ENCODE measurements around the gene KIF16B. TPM values are rescaled to one million over a fixed set of nuclear protein-coding genes. Genes with fewer than 3 reads are reported as not detected.

Gene KIF16B
- polyA plus RNA-seq, 1 experiment, result 10.2 TPM

DNA sequence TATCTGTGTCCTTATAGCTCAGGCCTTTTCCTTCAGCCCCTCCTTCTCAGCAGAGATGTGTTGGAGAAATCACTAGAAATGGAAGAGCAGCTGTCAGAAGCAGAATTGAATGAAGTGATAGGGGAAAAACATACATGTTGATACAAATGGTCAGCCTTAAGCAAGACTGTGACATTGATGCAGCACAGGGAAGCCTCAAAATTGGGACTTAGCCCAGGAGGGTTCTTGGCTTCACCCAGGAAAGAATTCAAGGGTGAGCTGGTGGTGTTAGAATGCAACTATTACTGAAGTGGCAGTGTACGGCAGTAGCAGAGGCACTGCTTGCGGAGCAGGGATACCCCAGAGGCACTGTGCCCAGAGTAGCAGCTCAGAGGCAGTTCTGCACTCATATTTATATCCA is 8.0 kb upstream of the KIF16B start:
- no peak overlapping the region for H3K4me3 ChIP-seq (ENCODE audit: low read depth, low read length)
- no peak for DNase-seq (ENCODE audit: low read depth, low spot score)
- no peak overlapping the region for H3K27ac ChIP-seq (ENCODE audit: low read depth, low read length)
- H3K27me3 ChIP-seq (ENCODE audit: control insufficient read depth, insufficient read depth, low read length), result peaks cover 2% of the 10 kb centered on the region
- TF ChIP-seq, protein P1, sequence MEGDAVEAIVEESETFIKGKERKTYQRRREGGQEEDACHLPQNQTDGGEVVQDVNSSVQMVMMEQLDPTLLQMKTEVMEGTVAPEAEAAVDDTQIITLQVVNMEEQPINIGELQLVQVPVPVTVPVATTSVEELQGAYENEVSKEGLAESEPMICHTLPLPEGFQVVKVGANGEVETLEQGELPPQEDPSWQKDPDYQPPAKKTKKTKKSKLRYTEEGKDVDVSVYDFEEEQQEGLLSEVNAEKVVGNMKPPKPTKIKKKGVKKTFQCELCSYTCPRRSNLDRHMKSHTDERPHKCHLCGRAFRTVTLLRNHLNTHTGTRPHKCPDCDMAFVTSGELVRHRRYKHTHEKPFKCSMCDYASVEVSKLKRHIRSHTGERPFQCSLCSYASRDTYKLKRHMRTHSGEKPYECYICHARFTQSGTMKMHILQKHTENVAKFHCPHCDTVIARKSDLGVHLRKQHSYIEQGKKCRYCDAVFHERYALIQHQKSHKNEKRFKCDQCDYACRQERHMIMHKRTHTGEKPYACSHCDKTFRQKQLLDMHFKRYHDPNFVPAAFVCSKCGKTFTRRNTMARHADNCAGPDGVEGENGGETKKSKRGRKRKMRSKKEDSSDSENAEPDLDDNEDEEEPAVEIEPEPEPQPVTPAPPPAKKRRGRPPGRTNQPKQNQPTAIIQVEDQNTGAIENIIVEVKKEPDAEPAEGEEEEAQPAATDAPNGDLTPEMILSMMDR (IDR thresholded peaks at IDR 0.05; ENCODE audit: low read depth, low read length), result no peak
- POLR2A ChIA-PET, result no interaction called here
- no peaks in the 10 kb centered on the region for H3K9me3 ChIP-seq (ENCODE audit: control insufficient read depth, insufficient read depth, low read length)
- CTCF ChIA-PET, result no interaction called here

DNA sequence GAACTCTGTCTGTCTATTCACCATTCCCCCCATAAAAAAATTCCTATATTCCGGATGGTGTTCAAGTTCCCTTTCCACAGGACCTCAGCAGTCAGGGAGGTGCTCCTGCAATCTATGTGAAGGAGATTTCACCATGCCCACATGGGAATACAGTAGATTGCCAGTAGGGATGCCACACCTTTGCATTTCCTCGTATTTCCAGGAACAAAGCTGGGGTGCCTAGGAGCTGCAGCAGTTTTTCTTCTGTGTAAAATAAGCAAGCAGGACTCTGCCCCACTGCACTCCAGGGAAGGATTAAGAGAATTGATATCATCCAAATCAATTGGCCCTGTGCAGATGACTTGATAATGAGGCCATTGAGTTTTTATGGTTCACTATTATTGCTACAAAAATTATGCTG is 7.4 kb upstream of the KIF16B start:
- Histone ChIP-seq H3K9me3 (ENCODE audit: control insufficient read depth, insufficient read depth, low read length) (no peaks in the 10 kb centered on the region), H3K27ac (ENCODE audit: low read depth, low read length) (peak overlapping the region; percentile 53), H3K27me3 (ENCODE audit: control insufficient read depth, insufficient read depth, low read length) (peaks cover 2% of the 10 kb centered on the region), H3K4me3 (ENCODE audit: low read depth, low read length) (no peak overlapping the region)
- no peak for DNase-seq (ENCODE audit: low read depth, low spot score)
- TF ChIP-seq, protein P1 (IDR thresholded peaks at IDR 0.05; ENCODE audit: low read depth, low read length), result no peak
- ChIA-PET CTCF (no interaction called here), POLR2A (interaction anchor here (0.5 kb wide), 1 partner anchor 993 kb away, joined by 3 read pairs; no protein-coding TSS in a partner anchor)

- no peak for DNase-seq (ENCODE audit: low read depth, low spot score)
- H3K9me3 ChIP-seq (ENCODE audit: control insufficient read depth, insufficient read depth, low read length), result no peaks in the 10 kb centered on the region
- no peak overlapping the region for H3K4me3 ChIP-seq (ENCODE audit: low read depth, low read length)
- peak overlapping the region; percentile 53 for H3K27ac ChIP-seq (ENCODE audit: low read depth, low read length)
- TF ChIP-seq, protein P1 (IDR thresholded peaks at IDR 0.05; ENCODE audit: low read depth, low read length), result no peak
- ChIA-PET CTCF (no interaction called here), POLR2A (interaction anchor here (0.5 kb wide), 1 partner anchor 994 kb away, joined by 3 read pairs; no protein-coding TSS in a partner anchor)
- peaks cover 2% of the 10 kb centered on the region for H3K27me3 ChIP-seq (ENCODE audit: control insufficient read depth, insufficient read depth, low read length)
These were observed 6.9 kb upstream of the KIF16B start for GRCh38 chr20:16580147-16580546.

GRCh38 chr20:16576219-16576618 is 3.0 kb upstream of the KIF16B start:
- ChIA-PET CTCF (no interaction called here), POLR2A (no interaction called here)
- TF ChIP-seq, protein P1 (IDR thresholded peaks at IDR 0.05; ENCODE audit: low read depth, low read length), result no peak
- Histone ChIP-seq H3K4me3 (ENCODE audit: low read depth, low read length) (no peak overlapping the region), H3K27me3 (ENCODE audit: control insufficient read depth, insufficient read depth, low read length) (no peaks in the 10 kb centered on the region), H3K27ac (ENCODE audit: low read depth, low read length) (no peak overlapping the region), H3K9me3 (ENCODE audit: control insufficient read depth, insufficient read depth, low read length) (peaks cover 4% of the 10 kb centered on the region; the same call in 1 of the 2 replicates)
- DNase-seq (ENCODE audit: low read depth, low spot score), result no peak

DNA sequence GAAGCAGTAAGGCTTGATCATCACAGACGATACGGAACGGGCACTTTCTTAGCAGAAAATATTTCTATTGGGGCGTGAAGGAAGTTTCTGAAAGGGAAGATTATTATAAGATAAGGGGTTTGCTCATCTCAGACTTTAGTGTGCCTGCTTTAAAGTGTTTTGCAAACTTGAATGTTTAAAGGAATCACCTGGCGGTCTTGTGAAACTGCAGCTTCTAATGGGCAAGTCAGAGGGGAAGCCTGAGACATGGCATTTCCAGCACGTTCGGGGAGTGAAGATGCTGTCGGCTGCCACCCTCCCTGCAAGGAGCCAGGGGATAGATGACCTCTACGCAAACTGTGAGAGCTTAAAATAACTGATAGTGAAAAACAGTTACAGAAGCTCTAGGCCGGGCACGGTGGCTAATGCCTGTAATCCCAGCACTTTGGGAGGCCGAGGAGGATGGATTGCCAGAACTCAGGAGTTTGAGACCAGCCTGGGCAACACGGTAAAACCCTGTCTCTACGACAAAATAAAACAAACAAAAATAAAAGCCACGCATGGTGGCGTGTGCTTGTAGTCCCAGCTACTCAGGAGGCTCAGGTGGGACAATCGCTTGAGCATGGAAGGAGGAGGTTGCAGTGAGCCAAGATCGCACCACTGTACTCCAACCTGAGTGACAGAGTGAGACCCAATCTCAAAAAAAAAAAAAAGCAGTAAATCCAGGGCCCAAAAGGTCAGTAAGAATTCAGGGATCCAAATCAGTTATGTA is 2.3 kb upstream of the KIF16B start:
- TF ChIP-seq, protein P1 (IDR thresholded peaks at IDR 0.05; ENCODE audit: low read depth, low read length), result no peak
- H3K27ac ChIP-seq (ENCODE audit: low read depth, low read length), result no peak overlapping the region
- DNase-seq (ENCODE audit: low read depth, low spot score), result no peak
- H3K4me3 ChIP-seq (ENCODE audit: low read depth, low read length), result peak overlapping the region; percentile 62
- H3K27me3 ChIP-seq (ENCODE audit: control insufficient read depth, insufficient read depth, low read length), result no peaks in the 10 kb centered on the region
- H3K9me3 ChIP-seq (ENCODE audit: control insufficient read depth, insufficient read depth, low read length), result peaks cover 4% of the 10 kb centered on the region; the same call in 1 of the 2 replicates
- CTCF ChIA-PET, result interaction anchor here (0.7 kb wide), 1 partner anchor 37 kb away, joined by 3 read pairs; no protein-coding TSS in a partner anchor
- POLR2A ChIA-PET, result no interaction called here

Data from AG04450 (cell line).